Measurements from ENCODE around the gene TFAM.

The TFAM gene

DNA sequence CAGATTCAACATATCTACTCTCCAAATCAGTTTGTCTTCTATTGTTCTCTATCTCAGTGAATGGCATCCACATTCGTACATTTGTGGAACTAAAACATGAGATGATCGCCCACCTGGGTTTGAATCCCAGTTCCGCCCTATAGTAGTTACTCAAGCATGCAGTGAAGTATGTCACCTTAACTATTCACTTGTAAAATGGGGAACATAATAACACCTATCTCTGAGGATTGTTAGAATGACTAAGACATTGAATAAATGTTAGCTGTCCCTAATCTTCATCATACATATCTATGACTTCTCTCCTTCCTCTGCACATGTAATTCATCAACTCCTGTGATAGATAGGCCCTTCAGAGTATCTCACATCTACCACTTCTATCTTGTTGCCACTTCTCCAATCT is 25.7 kb upstream of the TFAM start:
- TF ChIP-seq, protein P1, sequence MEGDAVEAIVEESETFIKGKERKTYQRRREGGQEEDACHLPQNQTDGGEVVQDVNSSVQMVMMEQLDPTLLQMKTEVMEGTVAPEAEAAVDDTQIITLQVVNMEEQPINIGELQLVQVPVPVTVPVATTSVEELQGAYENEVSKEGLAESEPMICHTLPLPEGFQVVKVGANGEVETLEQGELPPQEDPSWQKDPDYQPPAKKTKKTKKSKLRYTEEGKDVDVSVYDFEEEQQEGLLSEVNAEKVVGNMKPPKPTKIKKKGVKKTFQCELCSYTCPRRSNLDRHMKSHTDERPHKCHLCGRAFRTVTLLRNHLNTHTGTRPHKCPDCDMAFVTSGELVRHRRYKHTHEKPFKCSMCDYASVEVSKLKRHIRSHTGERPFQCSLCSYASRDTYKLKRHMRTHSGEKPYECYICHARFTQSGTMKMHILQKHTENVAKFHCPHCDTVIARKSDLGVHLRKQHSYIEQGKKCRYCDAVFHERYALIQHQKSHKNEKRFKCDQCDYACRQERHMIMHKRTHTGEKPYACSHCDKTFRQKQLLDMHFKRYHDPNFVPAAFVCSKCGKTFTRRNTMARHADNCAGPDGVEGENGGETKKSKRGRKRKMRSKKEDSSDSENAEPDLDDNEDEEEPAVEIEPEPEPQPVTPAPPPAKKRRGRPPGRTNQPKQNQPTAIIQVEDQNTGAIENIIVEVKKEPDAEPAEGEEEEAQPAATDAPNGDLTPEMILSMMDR (conservative IDR thresholded peaks at IDR 0.05) = no peak
- no peak overlapping the region for H3K27ac ChIP-seq

DNA sequence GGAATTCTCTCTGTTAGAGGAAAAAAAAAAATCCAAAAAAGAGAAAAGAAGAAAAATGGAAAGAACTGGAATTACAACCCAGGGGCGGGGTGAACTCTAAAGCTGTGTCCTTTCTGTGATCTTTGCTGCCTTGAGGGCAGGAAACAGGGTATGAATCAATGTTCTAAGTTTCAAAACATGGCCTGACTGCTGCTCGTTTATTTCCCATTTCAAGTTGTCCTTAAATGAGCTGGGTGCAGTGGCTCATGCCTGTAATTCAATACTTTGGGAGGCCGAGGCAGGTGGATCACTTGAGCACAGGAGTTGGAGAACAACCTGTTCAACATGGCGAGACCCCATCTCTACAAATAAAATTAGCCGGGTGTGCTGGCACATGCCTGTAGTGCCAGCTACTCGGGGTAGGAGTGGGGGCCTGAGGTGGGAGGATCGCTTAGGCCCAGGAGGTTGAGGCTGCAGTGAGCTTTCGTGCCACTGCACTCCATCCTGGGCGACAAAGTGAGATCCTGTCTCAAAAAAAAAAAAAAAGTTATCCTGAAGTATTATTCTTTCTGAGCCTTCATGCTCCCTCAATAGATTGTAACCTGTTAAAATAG is 24.7 kb upstream of the TFAM start:
- TF ChIP-seq, protein P1 (conservative IDR thresholded peaks at IDR 0.05) = no peak

DNA sequence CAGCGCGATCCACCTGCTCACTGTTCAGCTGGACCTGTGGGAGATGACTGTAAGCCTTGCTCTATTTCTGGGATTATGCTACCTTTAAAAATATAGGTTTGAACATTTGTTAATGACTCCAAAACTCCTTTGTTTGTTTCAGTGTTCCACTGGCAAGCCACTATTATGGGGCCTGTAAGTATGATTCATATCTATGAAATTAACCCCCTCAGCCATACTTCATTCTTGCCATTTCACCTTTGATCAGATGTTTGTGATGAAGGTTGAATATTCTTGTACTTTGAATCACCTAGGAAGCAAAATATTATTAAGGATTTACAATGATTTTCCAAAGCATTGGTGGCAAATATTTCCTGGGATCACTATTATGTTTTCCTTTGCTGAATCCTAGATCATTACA is 23.9 kb upstream of the TFAM start:
- TF ChIP-seq, protein P1 (conservative IDR thresholded peaks at IDR 0.05) = no peak
- no peak overlapping the region for H3K27ac ChIP-seq

More for the DNA sequence above, 24.7 kb upstream of the TFAM start:
- no peak overlapping the region for H3K27ac ChIP-seq

DNA sequence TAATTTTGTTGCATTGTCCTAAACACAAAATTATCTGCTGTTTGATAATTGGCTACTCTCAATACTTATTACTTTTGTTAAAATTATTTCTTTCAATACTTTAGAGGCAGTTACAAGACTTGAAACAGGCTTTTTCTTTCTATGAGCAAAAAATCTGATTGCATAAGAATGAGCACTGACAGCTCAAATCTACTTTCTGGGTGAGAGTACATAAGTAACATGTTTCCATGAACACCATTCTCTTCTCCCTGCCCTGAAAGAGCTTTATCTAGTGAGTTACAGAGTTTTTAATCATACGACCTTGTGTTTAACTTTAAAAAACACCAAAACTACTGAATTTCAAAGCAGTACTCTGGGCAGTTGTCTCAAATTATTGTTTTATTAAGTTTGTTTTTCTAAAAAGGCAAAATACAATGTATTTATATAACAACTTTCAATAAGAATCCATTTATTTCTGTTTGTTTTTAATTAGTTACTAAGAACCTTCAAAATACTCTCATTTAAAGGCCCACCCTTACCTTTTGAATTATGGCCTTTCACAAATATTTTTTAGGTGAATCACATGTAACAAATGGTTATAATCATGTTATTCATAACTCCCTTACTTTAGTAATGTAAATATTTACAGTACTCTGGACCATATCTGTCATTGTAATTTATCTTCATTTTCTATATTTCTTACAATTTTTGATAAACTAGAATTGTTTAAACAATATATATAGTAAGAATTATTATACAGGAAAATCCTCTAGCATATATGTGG is 23.0 kb upstream of the TFAM start:
- TF ChIP-seq, protein P1 (conservative IDR thresholded peaks at IDR 0.05) = no peak
- H3K27ac ChIP-seq = no peak overlapping the region

DNA sequence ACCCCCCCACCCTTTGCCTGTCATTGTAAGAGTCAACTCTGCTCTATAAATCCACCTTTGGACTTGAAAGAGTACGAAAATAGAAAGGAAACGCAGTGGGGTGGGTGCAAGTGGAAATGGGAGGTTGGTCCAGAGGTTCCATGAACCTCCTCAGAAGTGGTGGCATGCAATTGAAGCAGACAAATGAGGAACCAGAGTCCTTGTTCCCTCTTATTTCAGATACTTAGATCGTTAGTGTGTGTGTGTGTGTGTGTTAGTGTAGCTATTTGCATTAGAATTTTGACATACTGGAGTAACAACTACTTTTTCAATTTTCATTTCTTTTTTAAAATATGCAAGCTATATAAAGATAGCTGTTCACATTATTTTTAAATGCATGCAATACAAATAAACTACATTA is 18.1 kb upstream of the TFAM start:
- TF ChIP-seq, protein P1 (conservative IDR thresholded peaks at IDR 0.05) = no peak

DNA sequence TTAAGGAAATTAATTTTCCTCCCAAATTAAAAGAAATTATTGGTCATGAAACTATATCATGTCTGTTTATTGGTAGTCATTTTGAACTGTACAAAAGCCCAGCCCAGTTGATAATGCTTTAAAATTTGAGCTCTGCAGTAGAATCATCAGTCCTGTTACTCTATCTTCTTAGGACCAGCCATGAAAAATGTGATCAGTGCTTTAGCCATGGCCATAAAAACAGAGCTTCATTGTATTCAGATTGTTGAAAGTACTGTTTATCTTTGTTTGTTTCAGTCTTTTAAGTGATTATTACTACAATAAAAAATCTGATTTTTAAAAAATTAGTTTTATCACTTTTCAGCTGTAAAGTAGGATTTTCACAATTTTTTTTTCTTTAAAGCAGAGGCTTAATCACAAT is 13.7 kb upstream of the TFAM start:
- TF ChIP-seq, protein P1 (conservative IDR thresholded peaks at IDR 0.05) = no peak

More for the DNA sequence above, 18.1 kb upstream of the TFAM start:
- no peak overlapping the region for H3K27ac ChIP-seq

DNA sequence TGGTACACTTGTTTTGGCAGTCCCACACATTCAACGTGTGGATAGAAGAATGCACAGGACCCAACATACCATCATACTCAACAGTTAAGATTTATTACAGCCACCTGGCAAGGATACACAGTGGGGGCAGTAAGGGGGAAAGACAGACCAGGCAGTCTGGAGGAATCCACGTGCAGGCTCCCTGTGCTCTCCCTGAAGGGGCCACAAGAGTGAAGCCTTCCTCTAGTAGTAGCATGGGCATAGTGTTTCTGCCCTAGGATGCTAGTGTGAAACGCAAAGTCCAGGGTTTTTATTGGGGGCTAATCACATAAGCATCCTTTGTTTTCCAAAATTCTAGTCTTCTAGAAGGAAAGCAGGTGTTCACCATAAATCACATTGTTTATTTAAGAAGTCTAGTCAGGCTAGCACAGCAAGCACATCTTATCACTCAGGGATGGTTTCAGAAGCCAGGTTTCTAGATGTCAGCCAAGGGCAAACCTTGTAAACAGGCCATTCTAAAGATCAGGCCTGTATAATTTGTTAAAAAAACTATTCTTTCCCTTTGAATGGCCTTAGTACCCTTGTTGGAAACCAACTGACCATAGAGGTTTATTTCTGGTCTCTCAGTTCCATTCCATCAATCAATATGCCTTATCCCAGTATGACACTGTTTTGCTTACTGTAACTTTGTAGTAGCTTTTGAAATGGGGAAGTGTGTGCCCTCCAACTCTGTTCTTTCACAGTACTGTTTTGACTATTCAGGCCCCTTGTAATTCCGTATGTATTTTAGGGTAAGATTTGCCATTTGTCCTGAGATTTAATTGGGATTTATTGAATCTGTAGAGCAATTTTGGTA is 12.4 kb upstream of the TFAM start:
- no peak overlapping the region; the same call in 1 of the 2 replicates for H3K27ac ChIP-seq
- TF ChIP-seq, protein P1 (conservative IDR thresholded peaks at IDR 0.05) = no peak

More for the DNA sequence above, 13.7 kb upstream of the TFAM start:
- H3K27ac ChIP-seq = no peak overlapping the region

All from VCaP (cell line).